PFSK-1 (cell line): ENCODE measurements around the gene GALNT12. TPM values are rescaled to one million over a fixed set of nuclear protein-coding genes. Genes with fewer than 3 reads are reported as not detected.

Experiments used
- FOXP2 ChIP-seq: optimal IDR thresholded peaks from 2 replicates; pipeline ENCODE3; 2011; ENCODE audit warnings: borderline replicate concordance, control low read depth, inconsistent platforms; ENCODE audit not compliant: insufficient read depth; ENCODE audit errors: extremely low read length, extremely low read depth
- POLR2AphosphoS5 ChIP-seq: IDR thresholded peaks from 2 replicates; pipeline ENCODE4 v1.6.1; 2012; ENCODE audit warnings: low read depth, mild to moderate bottlenecking, control low read depth, low read length, moderate library complexity
- SIN3A ChIP-seq: IDR thresholded peaks from 2 replicates; pipeline ENCODE4 v1.6.1; 2012; ENCODE audit warnings: mild to moderate bottlenecking, low read length, moderate library complexity, borderline replicate concordance; ENCODE audit not compliant: insufficient read depth
- TAF1 ChIP-seq: IDR thresholded peaks from 2 replicates; pipeline ENCODE4 v1.6.1; 2012; ENCODE audit warnings: low read length, control low read depth, borderline replicate concordance; ENCODE audit not compliant: insufficient read depth
- polyA plus RNA-seq: library from polyadenylated mRNA; unstranded; fragments of >200 nt; gene quantifications from one replicate; pipeline ENCODE4 v1.2.1, GENCODE V29; 2012; ENCODE audit warnings: low read depth, missing spikeins; ENCODE audit not compliant: insufficient read length
- TF ChIP-seq, protein P1 (sequence below), 2 experiments: IDR thresholded peaks; 2 replicates each; pipeline versions ENCODE4 v1.6.1 to v1.8.0; 2011 to 2012; ENCODE audit warnings: low read depth in 2 of 2, low read length in 2 of 2, control low read depth in 1 of 2, inconsistent platforms in 1 of 2, mild to moderate bottlenecking in 1 of 2, moderate library complexity in 1 of 2; ENCODE audit not compliant: insufficient read depth in 1 of 2

The GALNT12 gene, protein sequence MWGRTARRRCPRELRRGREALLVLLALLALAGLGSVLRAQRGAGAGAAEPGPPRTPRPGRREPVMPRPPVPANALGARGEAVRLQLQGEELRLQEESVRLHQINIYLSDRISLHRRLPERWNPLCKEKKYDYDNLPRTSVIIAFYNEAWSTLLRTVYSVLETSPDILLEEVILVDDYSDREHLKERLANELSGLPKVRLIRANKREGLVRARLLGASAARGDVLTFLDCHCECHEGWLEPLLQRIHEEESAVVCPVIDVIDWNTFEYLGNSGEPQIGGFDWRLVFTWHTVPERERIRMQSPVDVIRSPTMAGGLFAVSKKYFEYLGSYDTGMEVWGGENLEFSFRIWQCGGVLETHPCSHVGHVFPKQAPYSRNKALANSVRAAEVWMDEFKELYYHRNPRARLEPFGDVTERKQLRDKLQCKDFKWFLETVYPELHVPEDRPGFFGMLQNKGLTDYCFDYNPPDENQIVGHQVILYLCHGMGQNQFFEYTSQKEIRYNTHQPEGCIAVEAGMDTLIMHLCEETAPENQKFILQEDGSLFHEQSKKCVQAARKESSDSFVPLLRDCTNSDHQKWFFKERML
- not detected for polyA plus RNA-seq

DNA sequence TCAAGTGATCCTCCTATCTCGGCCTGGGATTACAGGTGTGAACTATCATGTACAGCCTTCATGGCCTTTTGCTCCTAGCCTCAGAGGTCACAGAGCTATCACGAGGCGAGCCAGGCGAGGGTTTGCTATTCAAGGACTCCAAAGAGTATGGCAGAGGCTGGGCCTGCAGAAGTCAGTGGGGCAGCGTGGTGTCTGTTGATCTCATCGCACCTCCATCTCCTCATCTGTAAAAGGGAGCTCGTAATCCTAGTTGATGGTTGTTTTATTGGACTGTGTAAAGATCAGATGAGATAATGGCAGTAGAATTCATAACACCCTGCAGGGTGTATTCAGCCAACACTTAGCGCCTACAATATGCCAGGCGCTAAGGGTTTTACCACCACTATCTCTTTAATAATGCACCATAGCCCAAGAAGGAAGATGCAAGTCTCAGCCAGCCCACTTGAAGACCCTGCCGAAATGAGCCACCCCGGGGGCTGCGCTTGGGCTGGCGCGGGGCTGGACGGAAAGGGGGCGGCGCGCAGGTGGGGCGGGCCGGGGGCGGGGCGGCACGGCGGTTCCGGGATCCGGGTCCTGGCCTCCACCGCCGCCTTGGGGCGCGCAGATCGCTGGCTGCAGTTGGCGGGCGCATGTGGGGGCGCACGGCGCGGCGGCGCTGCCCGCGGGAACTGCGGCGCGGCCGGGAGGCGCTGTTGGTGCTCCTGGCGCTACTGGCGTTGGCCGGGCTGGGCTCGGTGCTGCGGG is at the start of gene GALNT12:
Gene GALNT12, plus strand, starts transcription at position 601 of the 744 bp plus-strand sequence. Its CDS starts 29 bp downstream, at position 630.
- TF ChIP-seq TAF1, result no peak
- TF ChIP-seq, protein P1, sequence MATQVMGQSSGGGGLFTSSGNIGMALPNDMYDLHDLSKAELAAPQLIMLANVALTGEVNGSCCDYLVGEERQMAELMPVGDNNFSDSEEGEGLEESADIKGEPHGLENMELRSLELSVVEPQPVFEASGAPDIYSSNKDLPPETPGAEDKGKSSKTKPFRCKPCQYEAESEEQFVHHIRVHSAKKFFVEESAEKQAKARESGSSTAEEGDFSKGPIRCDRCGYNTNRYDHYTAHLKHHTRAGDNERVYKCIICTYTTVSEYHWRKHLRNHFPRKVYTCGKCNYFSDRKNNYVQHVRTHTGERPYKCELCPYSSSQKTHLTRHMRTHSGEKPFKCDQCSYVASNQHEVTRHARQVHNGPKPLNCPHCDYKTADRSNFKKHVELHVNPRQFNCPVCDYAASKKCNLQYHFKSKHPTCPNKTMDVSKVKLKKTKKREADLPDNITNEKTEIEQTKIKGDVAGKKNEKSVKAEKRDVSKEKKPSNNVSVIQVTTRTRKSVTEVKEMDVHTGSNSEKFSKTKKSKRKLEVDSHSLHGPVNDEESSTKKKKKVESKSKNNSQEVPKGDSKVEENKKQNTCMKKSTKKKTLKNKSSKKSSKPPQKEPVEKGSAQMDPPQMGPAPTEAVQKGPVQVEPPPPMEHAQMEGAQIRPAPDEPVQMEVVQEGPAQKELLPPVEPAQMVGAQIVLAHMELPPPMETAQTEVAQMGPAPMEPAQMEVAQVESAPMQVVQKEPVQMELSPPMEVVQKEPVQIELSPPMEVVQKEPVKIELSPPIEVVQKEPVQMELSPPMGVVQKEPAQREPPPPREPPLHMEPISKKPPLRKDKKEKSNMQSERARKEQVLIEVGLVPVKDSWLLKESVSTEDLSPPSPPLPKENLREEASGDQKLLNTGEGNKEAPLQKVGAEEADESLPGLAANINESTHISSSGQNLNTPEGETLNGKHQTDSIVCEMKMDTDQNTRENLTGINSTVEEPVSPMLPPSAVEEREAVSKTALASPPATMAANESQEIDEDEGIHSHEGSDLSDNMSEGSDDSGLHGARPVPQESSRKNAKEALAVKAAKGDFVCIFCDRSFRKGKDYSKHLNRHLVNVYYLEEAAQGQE (IDR thresholded peaks at IDR 0.05; ENCODE audit: insufficient read depth in 1 of 2, low read depth in 2 of 2, low read length in 2 of 2), result no peak

DNA sequence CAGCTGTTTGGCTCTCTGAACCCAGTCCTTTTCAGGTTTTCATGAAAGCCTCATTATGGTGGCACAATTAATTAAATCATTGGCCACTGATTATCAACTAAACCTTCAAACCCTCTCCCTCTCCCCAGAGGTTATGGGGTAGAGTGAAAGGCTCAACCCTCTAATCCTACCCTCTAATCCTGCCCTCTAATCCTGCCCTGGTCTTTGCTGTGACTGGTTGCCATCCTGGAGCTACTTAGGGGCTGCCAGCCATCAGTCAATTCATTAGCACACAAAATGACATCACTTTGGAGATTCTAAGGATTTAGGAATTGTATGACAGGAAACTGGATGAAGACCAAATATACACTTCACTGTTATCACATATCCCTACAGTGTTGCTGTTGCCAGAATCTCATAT is 47.2 kb upstream of the GALNT12 start:
- TF ChIP-seq POLR2AphosphoS5 (no peak), FOXP2 (no peak), SIN3A (no peak), TAF1 (no peak)
- TF ChIP-seq, protein P1 (IDR thresholded peaks at IDR 0.05; ENCODE audit: insufficient read depth in 1 of 2, low read depth in 2 of 2, low read length in 2 of 2), result no peak

DNA sequence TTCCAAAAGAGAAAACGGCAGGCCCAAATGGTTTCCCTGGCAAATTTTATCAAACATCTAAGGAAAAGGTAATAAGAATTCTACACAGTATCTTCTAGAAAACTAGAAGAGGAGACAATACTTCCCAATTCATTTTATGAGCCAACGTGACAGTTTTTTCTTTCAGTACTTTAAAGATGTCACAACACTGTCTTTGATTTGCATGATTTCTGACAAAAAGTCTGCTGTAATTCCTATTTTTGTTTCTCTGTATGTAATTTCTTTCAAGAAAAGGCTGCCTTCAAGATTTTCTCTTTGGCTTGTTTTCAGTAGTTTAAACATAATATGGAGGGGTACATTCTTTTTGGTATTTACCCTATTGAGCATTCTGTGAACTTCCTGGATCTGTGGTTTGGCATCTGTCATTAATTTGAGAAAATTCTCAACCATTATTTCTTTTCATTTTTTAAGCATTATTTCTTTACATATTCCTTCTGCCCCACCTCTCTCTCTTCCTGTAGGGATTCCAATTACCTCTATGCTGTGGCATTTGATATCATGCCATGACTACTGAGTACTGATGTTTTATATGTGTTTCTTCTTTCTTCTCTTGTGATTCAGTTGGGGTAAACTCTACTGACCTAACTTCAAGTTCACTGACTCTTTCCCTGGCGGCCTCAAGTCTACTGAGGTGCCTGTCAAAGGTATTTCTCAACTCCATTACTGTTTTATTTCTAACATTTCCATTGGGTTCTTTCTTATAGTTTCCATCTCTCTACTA is 43.3 kb upstream of the GALNT12 start:
- TF ChIP-seq, protein P1 (IDR thresholded peaks at IDR 0.05; ENCODE audit: insufficient read depth in 1 of 2, low read depth in 2 of 2, low read length in 2 of 2), result no peak
- TF ChIP-seq FOXP2, result no peak
- TF ChIP-seq TAF1, result no peak
- no peak for TF ChIP-seq SIN3A
- TF ChIP-seq POLR2AphosphoS5, result no peak

DNA sequence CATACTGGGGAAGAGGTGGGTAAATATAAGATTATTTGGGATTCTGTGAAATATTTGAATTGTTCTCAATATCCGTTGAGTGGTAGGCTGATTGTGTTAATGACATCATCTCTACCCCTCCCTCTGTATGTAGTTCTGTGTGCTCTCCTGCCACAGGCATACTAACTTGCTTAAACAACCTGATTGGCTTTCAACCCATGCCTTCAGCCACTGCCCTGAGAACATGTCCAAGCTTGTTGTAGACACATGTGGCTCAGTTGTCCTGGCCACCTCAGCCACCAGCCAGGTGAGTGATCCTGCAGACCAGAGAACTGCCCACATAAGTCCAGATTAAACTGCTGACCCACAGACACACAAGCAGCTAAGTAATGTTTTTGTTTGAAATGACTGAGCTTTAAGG is 42.2 kb upstream of the GALNT12 start:
- TF ChIP-seq, protein P1 (IDR thresholded peaks at IDR 0.05; ENCODE audit: insufficient read depth in 1 of 2, low read depth in 2 of 2, low read length in 2 of 2), result no peak
- no peak for TF ChIP-seq TAF1
- TF ChIP-seq SIN3A, result no peak
- TF ChIP-seq FOXP2, result no peak
- TF ChIP-seq POLR2AphosphoS5, result no peak
